Neuronal stem cell (in vitro differentiated cells): Measurements from ENCODE around the gene FRMD1.
A peak's percentile ranks its signal among the peaks of the same experiment; 100 is the strongest.

Experiments
- DNase-seq: peaks from one replicate; pipeline ENCODE4 v3.0.0-alpha.2; 2013; ENCODE audit warnings: low spot score
- H2AFZ ChIP-seq: one replicate; pipeline ENCODE4 v1.6.1; 2013; ENCODE audit warnings: mild to moderate bottlenecking, low read length, inconsistent platforms
- H2AK5ac ChIP-seq: 2 replicates; pipeline ENCODE4 v1.6.1; 2013; ENCODE audit warnings: low read depth, mild to moderate bottlenecking, inconsistent platforms, low read length, moderate library complexity, mixed read lengths
- H2BK120ac ChIP-seq: 2 replicates; pipeline ENCODE4 v1.6.1; 2013; ENCODE audit warnings: low read depth, mild to moderate bottlenecking, inconsistent platforms, low read length, moderate library complexity, mixed read lengths
- H2BK12ac ChIP-seq: one replicate; pipeline ENCODE4 v1.6.1; 2013; ENCODE audit warnings: low read length, inconsistent platforms
- H2BK15ac ChIP-seq: 2 replicates; pipeline ENCODE4 v1.6.1; 2013; ENCODE audit warnings: mild to moderate bottlenecking, low read length, inconsistent platforms, mixed read lengths
- H2BK5ac ChIP-seq: one replicate; pipeline ENCODE4 v1.6.1; 2013; ENCODE audit warnings: inconsistent platforms, mild to moderate bottlenecking, low read length, moderate library complexity
- H3K14ac ChIP-seq: one replicate; pipeline ENCODE4 v1.6.1; 2013; ENCODE audit warnings: low read length, inconsistent platforms
- H3K18ac ChIP-seq: 2 replicates; pipeline ENCODE4 v1.6.1; 2013; ENCODE audit warnings: low read length, inconsistent platforms
- H3K23ac ChIP-seq: 2 replicates; pipeline ENCODE4 v1.6.1; 2013; ENCODE audit warnings: low read depth, mild to moderate bottlenecking, mixed read lengths, low read length, inconsistent platforms; ENCODE audit not compliant: poor library complexity
- H3K27ac ChIP-seq: replicated peaks from 3 replicates; pipeline ENCODE4 v1.5.1; 2013; ENCODE audit warnings: low read length, inconsistent platforms
- H3K27me3 ChIP-seq, 3 experiments: 2 replicates each; pipeline ENCODE4 v1.6.1; 2013; ENCODE audit warnings: low read length in 3 of 3, mild to moderate bottlenecking in 2 of 3, inconsistent platforms in 1 of 3, low read depth in 1 of 3, mixed read lengths in 1 of 3, moderate library complexity in 1 of 3; ENCODE audit not compliant: control insufficient read depth in 3 of 3, insufficient read depth in 3 of 3
- H3K36me3 ChIP-seq, 2 donors: replicated peaks in 1 of 2; 2 replicates each; pipeline ENCODE4 v1.6.1; 2013; ENCODE audit warnings: low read length in 2 of 2; ENCODE audit not compliant: control insufficient read depth in 2 of 2, insufficient read depth in 2 of 2
- H3K4ac ChIP-seq: 2 replicates; pipeline ENCODE4 v1.6.1; 2013; ENCODE audit warnings: inconsistent platforms, mild to moderate bottlenecking, low read length, moderate library complexity
- H3K4me1 ChIP-seq, 2 donors: 1 replicate in 1 of 2; 2 replicates in 1 of 2; pipeline ENCODE4 v1.6.1; 2013; ENCODE audit warnings: low read length in 2 of 2, low read depth in 1 of 2; ENCODE audit not compliant: control insufficient read depth in 2 of 2, insufficient read depth in 1 of 2
- H3K4me2 ChIP-seq: one replicate; pipeline ENCODE4 v1.6.1; 2013; ENCODE audit warnings: mild to moderate bottlenecking, low read length, inconsistent platforms; ENCODE audit not compliant: insufficient read depth, poor library complexity, severe bottlenecking
- H3K4me3 ChIP-seq, 2 donors: 2 replicates each; pipeline ENCODE4 v1.5.1; 2013; ENCODE audit warnings: low read length in 2 of 2, mild to moderate bottlenecking in 2 of 2, inconsistent platforms in 1 of 2, moderate library complexity in 1 of 2
- H3K79me1 ChIP-seq: one replicate; pipeline ENCODE4 v1.6.1; 2013; ENCODE audit warnings: low read depth, mild to moderate bottlenecking, inconsistent platforms, low read length, moderate library complexity
- H3K9ac ChIP-seq: one replicate; pipeline ENCODE4 v1.6.1; 2013; ENCODE audit warnings: mild to moderate bottlenecking, low read depth, low read length, inconsistent platforms; ENCODE audit not compliant: poor library complexity
- H3K9me3 ChIP-seq, 2 donors: replicated peaks in 1 of 2; 2 replicates each; pipeline versions ENCODE3 to v1.6.1; 2013; ENCODE audit warnings: low read length in 2 of 2, mild to moderate bottlenecking in 2 of 2, inconsistent platforms in 1 of 2, low read depth in 1 of 2, mixed read lengths in 1 of 2, moderate library complexity in 1 of 2; ENCODE audit not compliant: control insufficient read depth in 2 of 2, insufficient read depth in 1 of 2
- H4K8ac ChIP-seq: one replicate; pipeline ENCODE4 v1.6.1; 2013; ENCODE audit warnings: low read depth, mild to moderate bottlenecking, inconsistent platforms, low read length, moderate library complexity
- H4K91ac ChIP-seq: one replicate; pipeline ENCODE4 v1.6.1; 2013; ENCODE audit warnings: low read length, low read depth, mild to moderate bottlenecking, inconsistent platforms; ENCODE audit not compliant: poor library complexity
- WGBS, 2 donors: extraction: QIAGEN DNeasy Blood & Tissue Kit; methylation state at CpG; one replicate each; pipeline ENCODE4 v1.1.7; 2013; ENCODE audit warnings: missing lambda C conversion rate in 2 of 2, mixed read lengths in 1 of 2; ENCODE audit not compliant: insufficient read length in 2 of 2, insufficient replicate concordance in 1 of 2; ENCODE audit errors: extremely low coverage in 2 of 2; 5-methylcytosine and 5-hydroxymethylcytosine counted together

Gene FRMD1

DNA sequence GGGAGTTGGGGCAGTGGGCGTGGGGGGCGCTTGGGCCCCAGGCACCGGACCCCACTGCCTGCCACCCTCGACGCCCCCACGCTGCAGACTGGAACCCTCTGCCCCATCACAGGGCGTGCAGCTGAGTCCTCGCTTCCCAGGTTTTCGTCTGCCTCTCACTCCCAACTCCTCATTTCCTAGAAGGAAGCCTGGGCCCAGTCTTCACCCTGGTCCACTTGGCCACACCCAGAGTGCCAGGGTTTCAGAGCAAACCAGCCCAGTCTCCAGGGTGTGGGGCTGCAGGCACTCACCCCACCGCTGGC lies 30.3 kb downstream of the FRMD1 start:
- Histone ChIP-seq H3K79me1 (peaks cover 1% of the 10 kb centered on the region), H2AFZ (no peak overlapping the region), H2BK5ac (peak overlapping the region; percentile 44), H3K27me3 (no peaks in the 10 kb centered on the region), H3K14ac (no peak overlapping the region), H3K27ac (no peak overlapping the region), H3K9ac (no peak overlapping the region), H3K23ac (no peak overlapping the region), H3K9me3 (no peaks in the 10 kb centered on the region), H2BK120ac (no peak overlapping the region), H3K18ac (peak overlapping the region; percentile 74), H3K4me1 (peaks cover 0 to 8% of the 10 kb centered on the region in 2 donors), H3K4ac (no peak overlapping the region), H4K91ac (peak overlapping the region; percentile 46), H3K4me2 (no peak overlapping the region), H2AK5ac (peak overlapping the region; percentile 94), H4K8ac (no peak overlapping the region), H3K4me3 (no peak overlapping the region), H2BK15ac (peak overlapping the region; percentile 87), H2BK12ac (peak overlapping the region; percentile 16), H3K36me3 (no peaks in the 10 kb centered on the region)
- no peak for DNase-seq
- WGBS, 2 donors, result no CpG with 5 or more reads among the region's 10 CpGs

DNA sequence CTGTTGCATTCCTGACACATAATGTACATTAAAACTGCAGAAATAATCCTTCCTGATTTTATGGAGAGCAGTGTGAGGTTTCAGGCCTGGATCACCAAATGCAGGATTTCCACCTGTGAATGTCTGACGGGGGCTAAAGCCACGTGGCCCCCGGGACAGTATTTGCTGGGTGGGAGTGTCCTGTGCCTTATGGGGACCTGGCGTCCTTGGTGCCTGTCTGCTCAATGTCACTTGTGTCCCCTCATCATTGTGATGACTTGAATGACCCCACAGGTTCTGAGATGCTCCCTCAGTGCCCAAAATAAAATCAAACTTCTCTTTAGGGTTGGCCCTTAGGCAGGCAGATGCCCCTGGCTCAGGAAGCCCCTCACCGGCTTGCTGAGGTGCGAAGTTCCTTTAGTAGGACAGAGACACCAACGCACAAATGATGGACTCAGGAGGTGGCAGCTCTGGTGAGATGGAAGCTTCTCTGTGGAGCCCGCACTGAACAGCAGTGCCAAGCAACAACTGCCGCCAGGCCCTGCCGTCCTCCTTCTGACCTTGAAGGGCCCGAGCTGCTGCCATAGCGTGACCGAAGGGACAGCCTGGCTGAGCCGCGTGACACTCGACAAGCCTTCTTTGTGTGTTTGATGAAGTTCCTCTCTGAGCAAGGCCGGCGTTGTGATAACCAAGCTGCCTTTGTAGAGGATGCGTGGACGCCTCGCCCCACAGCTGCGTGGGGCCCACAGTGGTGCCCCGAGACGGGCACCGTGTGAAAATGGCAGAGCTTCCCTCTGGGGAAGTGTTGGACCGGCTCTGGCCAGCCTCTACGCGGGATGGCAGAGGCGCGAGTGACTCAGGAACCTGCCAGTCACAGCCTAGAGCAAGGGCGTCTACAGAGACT lies 30.9 kb downstream of the FRMD1 start:
- Histone ChIP-seq H2BK120ac (no peak overlapping the region), H3K36me3 (no peaks in the 10 kb centered on the region), H2AFZ (no peak overlapping the region), H3K79me1 (peaks cover 1% of the 10 kb centered on the region), H3K18ac (peak overlapping the region; percentile 42), H2BK5ac (peak overlapping the region; percentile 44), H3K4me2 (no peak overlapping the region), H3K14ac (peak overlapping the region; percentile 0), H3K4me3 (no peak overlapping the region), H3K27ac (no peak overlapping the region), H2AK5ac (peak overlapping the region; percentile 94), H3K27me3 (no peaks in the 10 kb centered on the region), H2BK12ac (peak overlapping the region; percentile 49), H3K4ac (no peak overlapping the region), H3K4me1 (peaks cover 0 to 8% of the 10 kb centered on the region in 2 donors), H3K23ac (peak overlapping the region; percentile 3), H4K91ac (peak overlapping the region; percentile 46), H2BK15ac (peak overlapping the region; percentile 87), H3K9ac (no peak overlapping the region), H3K9me3 (no peaks in the 10 kb centered on the region), H4K8ac (no peak overlapping the region)
- DNase-seq, result no peak
- WGBS, 2 donors, result no CpG with 5 or more reads among the region's 31 CpGs

DNA sequence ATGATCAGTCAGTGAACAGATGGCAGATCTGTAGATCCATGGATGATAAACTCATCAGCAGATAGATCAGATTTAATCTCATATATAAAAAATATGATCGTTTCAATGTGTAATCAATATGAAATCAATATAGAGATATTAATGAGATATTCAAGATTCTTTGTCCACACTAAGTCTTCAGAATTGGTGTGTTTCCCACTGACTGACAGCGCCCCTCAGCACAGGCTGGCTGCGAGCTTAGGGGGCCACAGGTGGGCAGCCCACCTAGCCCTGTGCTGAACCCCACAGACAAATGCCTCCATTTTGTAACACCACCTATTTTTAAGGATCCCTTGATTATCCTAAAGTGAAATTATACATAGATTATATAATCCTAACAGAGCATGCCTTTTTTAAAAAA lies 32.3 kb downstream of the FRMD1 start:
- Histone ChIP-seq H4K8ac (no peak overlapping the region), H3K36me3 (peaks cover 0 to 1% of the 10 kb centered on the region in 2 donors), H2BK15ac (no peak overlapping the region), H2AK5ac (no peak overlapping the region), H3K4me1 (peaks cover 0 to 7% of the 10 kb centered on the region in 2 donors), H3K4ac (no peak overlapping the region), H2BK120ac (no peak overlapping the region), H3K27ac (no peak overlapping the region), H3K9ac (no peak overlapping the region), H3K9me3 (peaks cover 4 to 10% of the 10 kb centered on the region in 2 donors), H3K4me2 (no peak overlapping the region), H3K27me3 (no peaks in the 10 kb centered on the region), H3K79me1 (peaks cover 1% of the 10 kb centered on the region), H3K18ac (no peak overlapping the region), H3K23ac (no peak overlapping the region), H2AFZ (no peak overlapping the region), H2BK5ac (no peak overlapping the region), H2BK12ac (no peak overlapping the region), H4K91ac (no peak overlapping the region), H3K4me3 (no peak overlapping the region), H3K14ac (no peak overlapping the region)
- no CpG with 5 or more reads among the region's 3 CpGs for WGBS, 2 donors
- no peak for DNase-seq

DNA sequence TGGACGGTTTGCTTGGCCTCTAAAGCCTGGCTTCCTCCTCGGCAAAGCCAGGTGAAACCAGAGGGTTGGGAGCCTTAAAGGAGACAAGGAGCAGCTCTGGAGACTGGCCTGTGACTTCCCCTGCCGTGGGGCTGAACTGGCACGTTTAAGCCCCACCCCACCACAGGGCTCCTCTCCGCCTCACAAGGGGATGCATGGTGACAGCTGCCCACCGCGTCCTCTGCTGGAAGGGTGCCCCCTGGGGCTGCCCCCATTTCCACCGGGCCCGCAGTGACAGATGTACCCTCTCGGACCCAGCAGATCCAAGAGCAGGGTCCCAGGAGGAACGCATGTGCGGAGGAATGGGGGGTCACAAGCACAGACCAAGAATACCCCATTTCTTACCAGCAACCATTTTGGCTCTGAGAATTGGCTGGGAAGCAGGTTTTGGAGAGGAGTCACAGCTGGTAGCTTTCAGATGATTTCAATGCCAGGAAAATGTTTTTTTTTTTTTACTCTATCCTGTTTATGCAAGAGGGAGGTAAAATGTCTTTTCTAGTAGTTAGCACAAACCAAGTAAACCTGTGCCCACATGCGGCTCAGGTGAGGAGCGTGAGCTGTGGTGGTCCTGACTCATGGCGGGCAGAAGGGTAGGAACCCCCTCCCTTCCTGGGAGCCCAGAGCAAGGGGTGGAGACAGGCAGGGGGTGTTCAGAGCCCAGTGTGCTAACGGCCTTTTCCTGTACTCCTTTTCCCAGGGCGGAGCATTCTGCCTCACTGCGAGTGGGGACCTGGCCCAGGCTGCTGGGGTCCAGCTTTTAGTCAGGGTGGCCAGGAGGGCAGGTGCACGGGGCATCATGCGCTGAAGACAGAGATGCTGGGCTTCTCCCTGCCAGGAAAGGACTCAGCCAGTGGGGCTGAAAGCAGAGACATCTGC lies 33.0 kb downstream of the FRMD1 start:
- WGBS, 2 donors, result no CpG with 5 or more reads among the region's 20 CpGs
- Histone ChIP-seq H2BK15ac (peak overlapping the region; percentile 54), H2BK12ac (peak overlapping the region; percentile 16), H2AFZ (peak overlapping the region; percentile 31), H3K4me3 (no peak overlapping the region), H3K27ac (no peak overlapping the region), H2BK5ac (no peak overlapping the region), H2BK120ac (no peak overlapping the region), H3K4me2 (no peak overlapping the region), H3K4me1 (peaks cover 0 to 6% of the 10 kb centered on the region in 2 donors), H3K36me3 (peaks cover 0 to 2% of the 10 kb centered on the region in 2 donors), H3K14ac (peak overlapping the region; percentile 75), H3K18ac (peak overlapping the region; percentile 92), H2AK5ac (peak overlapping the region; percentile 86), H3K4ac (no peak overlapping the region), H3K79me1 (peaks cover 1% of the 10 kb centered on the region), H3K27me3 (no peaks in the 10 kb centered on the region), H3K9me3 (peaks cover 7 to 13% of the 10 kb centered on the region in 2 donors), H4K91ac (no peak overlapping the region), H4K8ac (peak overlapping the region; percentile 52), H3K9ac (no peak overlapping the region), H3K23ac (peak overlapping the region; percentile 81)
- DNase-seq, result no peak
